Fibroblast of the aortic adventitia (primary cell): ENCODE data around the gene CCDC51. TPM values are rescaled to one million over a fixed set of nuclear protein-coding genes. Genes with fewer than 3 reads are reported as not detected.

Experiments used
- DNase-seq: peaks from one replicate; pipeline ENCODE4 v3.0.0-alpha.2; 2010; ENCODE audit warnings: low read depth
- H3K4me3 ChIP-seq: 2 replicates; pipeline ENCODE4 v1.5.1; 2011; ENCODE audit warnings: low read depth, mild to moderate bottlenecking, control low read depth, low read length, moderate library complexity
- CTCF ChIP-seq: IDR thresholded peaks from 2 replicates; pipeline ENCODE4 v1.5.1; 2011; ENCODE audit warnings: mild to moderate bottlenecking, low read length, control low read depth, inconsistent platforms; ENCODE audit not compliant: insufficient read depth
- total RNA-seq: library from RNA; depleted of rRNA; stranded (reverse); fragments of >200 nt; gene quantifications from 2 replicates; pipeline ENCODE4 v1.2.3, GENCODE V29; 2012; ENCODE audit warnings: low replicate concordance

The CCDC51 gene
- total RNA-seq, 1 donor = 19.3 TPM

DNA sequence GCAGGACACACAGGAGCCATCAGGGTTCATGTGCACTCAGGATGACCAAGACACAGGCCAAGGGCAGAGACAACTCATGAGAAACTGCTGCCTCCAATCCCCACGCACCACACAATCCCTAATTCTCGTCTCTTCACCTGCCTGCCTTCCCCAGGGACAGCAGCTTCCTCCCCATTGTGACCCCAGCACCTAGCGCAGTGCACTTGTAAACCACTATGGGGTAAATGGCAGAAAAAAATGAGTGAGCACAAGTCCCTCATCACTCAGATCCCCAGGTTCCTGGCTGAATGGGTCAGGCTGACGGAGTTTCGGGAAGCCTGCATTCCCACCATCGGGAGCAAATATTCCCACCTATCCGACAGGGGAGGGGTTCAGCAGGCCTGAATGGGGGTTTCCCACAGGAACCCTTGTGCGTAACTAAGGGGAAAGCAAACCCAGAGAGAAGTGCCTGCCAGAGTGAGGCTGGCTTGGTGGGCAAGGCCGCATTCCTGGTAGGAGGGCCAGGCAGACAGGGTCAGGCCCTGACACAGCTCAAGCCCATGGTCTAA lies 28.8 kb downstream of the CCDC51 start:
- TF ChIP-seq CTCF = no peak
- no peak for DNase-seq
- no peak overlapping the region for H3K4me3 ChIP-seq

DNA sequence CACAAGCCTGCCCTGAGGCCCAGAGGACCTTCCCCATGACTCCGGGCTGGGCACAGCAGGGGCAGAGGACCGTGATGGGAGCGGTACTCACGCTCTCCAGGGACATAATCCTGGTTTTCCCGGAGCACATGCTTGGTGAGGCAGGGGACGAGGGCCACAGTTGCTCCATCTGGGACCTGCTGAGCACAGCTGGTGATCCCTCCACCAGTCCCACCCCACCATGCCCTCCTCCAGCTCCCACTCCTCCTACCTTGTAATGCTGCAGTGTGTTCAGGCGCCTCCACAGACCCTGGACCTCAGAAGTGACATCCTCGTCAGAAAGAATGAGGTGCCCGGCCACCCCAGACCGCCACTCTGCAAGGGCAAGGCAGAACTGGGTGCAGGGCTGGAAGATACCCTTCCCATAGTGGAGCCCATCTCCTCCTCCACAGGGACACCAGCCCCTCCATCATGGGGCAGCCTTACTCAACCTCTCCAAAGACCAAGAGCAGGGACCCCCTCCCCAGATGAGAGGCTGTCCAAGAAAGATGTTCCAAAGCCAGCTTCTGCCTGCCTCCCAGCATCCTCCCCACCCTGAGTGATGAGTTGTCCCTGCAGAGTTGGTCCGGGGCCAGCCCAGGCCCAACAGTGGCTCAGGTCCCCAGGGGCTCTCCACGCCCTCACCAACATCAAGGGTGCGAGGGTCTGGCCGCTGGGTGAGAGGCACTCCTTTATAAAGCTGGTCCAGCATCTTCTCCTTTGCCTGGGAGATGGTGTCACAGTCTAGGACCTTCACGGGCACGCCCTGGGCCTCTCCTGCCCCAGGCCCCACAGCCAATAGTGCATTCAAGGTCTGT lies 29.5 kb downstream of the CCDC51 start:
- TF ChIP-seq CTCF = no peak
- DNase-seq = no peak
- H3K4me3 ChIP-seq = no peak overlapping the region

- no peak for DNase-seq
- no peak for TF ChIP-seq CTCF
- H3K4me3 ChIP-seq = no peak overlapping the region
Measured at GRCh38 chr3:48409291-48410201, 30.4 kb downstream of the CCDC51 start.

GRCh38 chr3:48408823-48409281 lies 31.1 kb downstream of the CCDC51 start:
- H3K4me3 ChIP-seq = no peak overlapping the region
- no peak for DNase-seq
- TF ChIP-seq CTCF = no peak

DNA sequence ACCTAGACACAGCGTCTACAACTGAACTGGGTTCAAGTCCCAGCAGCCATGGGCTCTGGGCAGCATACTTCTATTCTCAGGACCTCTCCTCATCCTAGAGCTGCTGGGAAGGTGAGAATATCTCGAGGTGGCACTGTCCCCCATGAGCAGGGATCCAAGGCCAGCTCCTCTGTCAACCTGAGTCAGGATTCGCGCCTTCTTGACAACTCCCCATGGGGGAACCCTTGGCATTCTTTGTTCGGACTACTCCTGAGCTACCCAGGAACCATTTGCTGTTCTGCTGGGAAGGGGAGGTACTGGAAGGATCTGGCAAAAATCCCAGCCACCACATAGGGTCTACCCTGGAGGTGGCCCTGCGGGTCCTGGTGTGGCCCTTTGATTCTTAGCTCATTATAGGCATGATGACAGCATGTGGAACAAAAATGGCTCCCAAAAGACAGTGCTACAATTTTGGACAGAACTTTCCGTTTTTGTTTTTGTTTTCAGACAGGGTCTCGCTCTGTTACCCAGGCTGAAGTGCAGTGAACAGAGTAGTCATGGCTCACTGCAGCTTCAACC lies 32.3 kb downstream of the CCDC51 start:
- DNase-seq = no peak
- H3K4me3 ChIP-seq = no peak overlapping the region
- TF ChIP-seq CTCF = no peak
